GM19372 (cell line): ENCODE data around the gene DPP6.

Experiments
- ATAC-seq: cut with Tn5 transposase; IDR thresholded peaks from one replicate; pipeline ENCODE4 v1.9.1; 2021; ENCODE audit warnings: mild to moderate bottlenecking, low read depth, moderate library complexity; ENCODE audit not compliant: unreplicated experiment

DPP6 gene

GRCh38 chr7:154330318-154330717 is 278.1 kb downstream of the DPP6 start:
- ATAC-seq: no peak

DNA sequence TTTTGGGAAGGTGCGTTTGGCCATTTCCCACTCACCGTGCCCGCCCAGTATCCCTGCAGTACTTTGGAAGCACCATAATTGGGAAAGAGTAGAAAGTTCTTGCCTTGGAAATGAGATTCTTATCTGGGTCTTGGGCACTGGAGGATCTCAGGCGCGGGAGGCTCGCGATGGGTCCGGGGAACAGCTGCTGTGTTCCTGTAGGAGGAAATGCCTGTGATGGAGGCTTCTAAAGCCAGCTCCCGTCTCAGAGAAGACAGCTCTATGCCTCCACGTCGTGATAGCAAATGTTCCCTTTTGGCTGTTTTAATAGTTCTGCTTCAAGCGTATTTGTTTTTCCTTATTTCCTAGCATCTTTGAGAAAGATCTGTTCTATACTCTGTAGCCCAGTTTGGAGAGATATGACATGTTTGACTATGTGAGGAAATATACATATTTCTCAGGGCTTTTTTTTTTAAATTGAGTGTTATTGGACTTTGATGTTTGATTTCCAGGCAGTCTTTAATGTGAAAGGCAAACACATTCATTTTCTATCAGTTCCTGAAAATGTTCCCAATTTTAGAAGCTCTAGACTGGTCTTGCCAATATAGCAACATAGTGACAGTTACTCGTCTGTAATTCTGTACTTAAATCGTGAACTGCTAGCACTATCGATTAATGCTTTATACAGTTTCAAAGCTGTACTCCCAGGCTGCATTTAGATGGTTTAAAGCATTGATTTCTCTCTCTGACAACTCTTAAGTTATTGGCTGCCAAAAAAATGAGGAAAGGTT is 280.8 kb downstream of the DPP6 start:
- ATAC-seq: no peak

DNA sequence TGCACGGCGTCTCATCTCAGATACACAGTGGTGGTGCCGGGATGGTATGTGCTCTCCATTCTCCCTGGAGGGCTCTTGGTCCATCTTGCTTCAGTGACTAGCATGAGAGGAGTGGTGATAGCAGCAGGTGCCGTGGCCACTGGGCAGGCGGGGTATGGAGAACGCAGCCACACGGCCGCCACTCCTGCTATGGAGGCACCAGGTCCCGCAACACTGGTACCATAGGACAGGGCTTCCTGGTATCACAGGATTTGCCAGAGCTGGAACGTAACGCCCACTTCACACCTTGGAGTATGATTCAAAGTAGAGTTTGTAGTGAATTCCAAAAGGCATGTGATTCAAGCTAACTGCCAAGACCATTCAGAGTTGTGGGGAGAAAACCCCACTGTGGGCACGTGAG is 284.1 kb downstream of the DPP6 start:
- ATAC-seq: no peak

- no peak for ATAC-seq
These were observed 286.7 kb downstream of the DPP6 start for GRCh38 chr7:154338701-154339506.

DNA sequence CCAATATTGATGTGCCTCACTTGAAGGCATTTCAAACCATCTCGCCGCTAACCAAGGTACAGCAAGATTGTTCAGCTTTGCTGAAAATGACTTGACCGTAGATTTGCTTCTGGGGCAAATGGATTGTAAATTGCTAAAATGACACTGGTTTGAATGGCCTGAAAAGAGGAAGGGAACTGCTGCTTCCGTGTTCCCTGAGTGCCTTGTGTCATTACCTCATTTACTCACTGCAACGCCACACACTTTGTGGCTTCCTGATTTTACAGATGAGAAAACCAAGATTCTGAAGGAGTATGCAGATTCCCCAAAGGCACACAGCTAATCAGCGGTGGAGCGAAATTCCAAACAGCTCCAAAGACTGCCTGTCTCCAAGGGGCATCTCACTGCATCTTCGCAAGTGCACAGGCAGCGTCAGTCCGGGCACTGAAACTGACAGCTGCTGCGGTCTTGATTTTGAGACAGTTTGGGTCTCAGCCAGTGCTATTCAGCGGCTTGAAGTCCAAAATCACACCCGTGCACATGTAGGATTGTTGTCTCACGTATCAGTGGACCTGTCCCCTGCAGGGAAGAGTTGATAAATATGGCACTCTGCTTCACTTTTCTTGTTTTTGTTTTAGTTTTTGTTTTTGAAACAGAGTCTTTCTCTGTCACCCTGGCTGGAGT is 290.9 kb downstream of the DPP6 start:
- no peak for ATAC-seq

GRCh38 chr7:154343778-154344412 is 291.7 kb downstream of the DPP6 start:
- ATAC-seq: no peak

- ATAC-seq: no peak
These were observed 292.9 kb downstream of the DPP6 start for GRCh38 chr7:154345093-154345492.

DNA sequence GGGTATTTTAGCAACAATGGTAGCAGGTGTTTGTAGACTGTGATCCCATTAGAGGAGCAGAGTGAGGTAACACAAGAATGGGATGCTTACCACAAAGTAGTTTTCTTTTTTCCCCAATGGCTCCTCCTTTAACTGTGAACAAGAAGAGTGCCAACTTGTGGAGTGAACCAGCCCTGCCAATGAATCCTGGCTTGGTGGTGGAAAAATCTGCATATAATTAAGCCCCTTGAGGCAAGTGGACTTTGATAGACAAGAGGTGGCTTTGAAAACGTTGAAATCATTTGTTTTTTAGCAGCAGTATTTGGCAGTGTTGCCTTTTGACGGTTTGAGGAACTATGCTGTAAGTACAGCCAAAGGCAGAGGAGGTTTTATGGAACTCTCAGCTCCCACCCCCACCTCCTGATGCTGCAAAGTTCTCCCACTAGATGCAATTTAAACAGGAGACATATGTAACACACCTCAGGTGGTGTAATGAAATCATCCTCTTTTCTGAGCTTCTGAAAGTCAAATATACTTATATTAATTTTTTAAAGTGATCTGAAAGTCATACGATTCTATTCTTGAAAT is 295.6 kb downstream of the DPP6 start:
- ATAC-seq: no peak

- ATAC-seq: no peak
These were observed 298.7 kb downstream of the DPP6 start for GRCh38 chr7:154350892-154351291.

GRCh38 chr7:154353355-154353767 is 301.2 kb downstream of the DPP6 start:
- no peak for ATAC-seq

DNA sequence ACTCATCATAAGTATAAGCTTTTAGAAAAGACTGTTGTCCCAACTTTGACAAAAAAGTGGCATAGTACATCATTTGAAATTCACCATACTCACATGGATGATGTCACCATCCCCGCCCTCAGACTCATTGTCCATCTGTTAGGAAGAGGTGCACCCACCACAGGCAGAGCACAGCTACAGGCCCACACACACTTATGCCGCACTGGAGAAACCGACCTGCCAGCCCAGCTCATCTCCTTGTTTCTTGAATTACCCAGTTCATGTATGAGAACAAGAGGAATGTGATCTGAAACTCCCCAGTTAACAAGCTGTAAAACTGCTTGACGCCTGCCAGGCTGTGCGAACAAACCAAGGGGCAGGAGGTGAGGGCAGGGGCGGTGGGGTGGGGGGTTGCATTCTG is 312.0 kb downstream of the DPP6 start:
- ATAC-seq: no peak

GRCh38 chr7:154371424-154371823 is 319.2 kb downstream of the DPP6 start:
- ATAC-seq: no peak

GRCh38 chr7:154372011-154372601 is 319.9 kb downstream of the DPP6 start:
- ATAC-seq: no peak

DNA sequence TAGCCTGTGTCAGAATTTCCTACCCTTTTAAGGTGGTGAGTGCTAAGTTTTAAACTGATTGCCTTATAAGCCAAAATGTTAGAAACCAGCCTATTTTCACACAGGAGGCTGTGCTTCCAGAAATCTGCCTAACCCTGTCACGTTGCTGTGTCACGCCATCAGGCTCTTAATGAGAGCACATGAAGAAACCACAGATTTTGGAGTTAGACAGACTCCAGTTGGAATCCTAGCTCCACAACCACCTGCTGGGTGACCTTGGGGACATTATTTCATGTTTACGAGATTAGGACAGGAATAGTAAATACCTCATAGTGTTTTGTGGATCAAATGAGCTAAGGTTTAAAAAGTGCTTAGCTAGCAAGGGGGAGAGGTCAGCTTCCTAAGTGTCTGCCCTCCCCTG is 321.8 kb downstream of the DPP6 start:
- ATAC-seq: no peak

DNA sequence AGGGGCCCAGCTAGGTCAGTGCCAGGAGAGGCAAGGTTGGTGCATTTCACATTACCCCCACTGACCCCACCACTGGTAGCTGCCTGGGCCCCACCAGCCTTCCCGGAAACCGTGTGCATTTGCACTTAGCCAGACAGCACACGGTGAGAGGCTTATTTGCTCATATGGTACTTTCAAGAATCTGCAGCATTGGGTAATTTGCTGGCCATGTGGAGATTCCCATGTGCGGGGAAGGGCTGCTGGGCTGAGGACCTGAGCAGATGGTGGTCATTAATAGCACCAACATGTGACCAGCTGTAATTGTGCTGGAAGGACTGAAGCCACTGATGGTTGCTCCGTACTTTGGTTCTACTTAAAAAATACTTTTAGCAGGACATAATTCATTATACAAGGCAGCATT is 323.8 kb downstream of the DPP6 start:
- no peak for ATAC-seq

- no peak for ATAC-seq
These were observed 328.6 kb downstream of the DPP6 start for GRCh38 chr7:154380771-154381170.

- no peak for ATAC-seq
These were observed 330.8 kb downstream of the DPP6 start for GRCh38 chr7:154383045-154383444.

DNA sequence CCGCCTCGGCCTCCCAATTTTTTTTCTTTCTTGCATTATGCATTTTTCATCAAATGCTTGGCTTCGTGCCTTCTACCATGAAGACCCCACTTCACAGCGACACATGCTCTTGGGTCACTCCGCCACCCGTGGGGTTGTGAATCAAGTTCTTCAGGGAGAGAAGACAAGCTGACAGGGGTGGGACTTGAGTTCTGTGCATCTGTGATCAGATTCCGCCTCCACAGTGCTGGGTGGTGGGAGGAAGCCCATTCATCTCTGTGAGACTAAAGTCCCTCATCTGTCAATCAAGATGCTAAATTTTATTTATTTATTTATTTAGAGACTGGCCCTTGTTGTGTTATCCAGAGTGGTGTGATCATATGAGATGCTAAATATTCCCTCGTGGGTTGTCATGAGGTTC is 333.0 kb downstream of the DPP6 start:
- no peak for ATAC-seq

- no peak for ATAC-seq
These were observed 335.1 kb downstream of the DPP6 start for GRCh38 chr7:154387252-154387651.

GRCh38 chr7:154388412-154388811 is 336.2 kb downstream of the DPP6 start:
- ATAC-seq: no peak
